OCI-LY7 (cell line): Measurements from ENCODE around the gene CRK.

ENCODE experiments used
- CTCF ChIP-seq: fragments of 200-600 bp; sonication (generic); conservative IDR thresholded peaks from 2 replicates; pipeline ENCODE4 v1.5.1; 2014; ENCODE audit warnings: mild to moderate bottlenecking, antibody characterized with exemption, low read length, moderate library complexity, mixed read lengths
- EZH2phosphoT487 ChIP-seq: fragments of 200-600 bp; sonication (generic); IDR thresholded peaks from 2 replicates; pipeline ENCODE4 v1.6.1; 2018; ENCODE audit warnings: low read depth, borderline replicate concordance, mild to moderate bottlenecking, mixed run types, antibody characterized with exemption, low read length, moderate library complexity, mixed read lengths

GRCh38 chr17:1455797-1456599 lies at the start of gene CRK:
- no peak for TF ChIP-seq CTCF
- no peak for TF ChIP-seq EZH2phosphoT487
